Stimulated activated naive CD8-positive, alpha-beta T cell treated with anti-CD3 and anti-CD28 coated beads, Interleukin-15, Interleukin-2, amounts not matched to agents 100 U/mL and 50 U/mL, for 24 hours (primary cell): ENCODE data around the gene NHLH1.

Experiments used
- ATAC-seq: fragments of 150-1000 bp; cut with Tn5 transposase; one replicate; pipeline ENCODE4 v1.10.0; 2021
- DNase-seq: peaks from one replicate; pipeline ENCODE4 v3.0.0; 2021

The NHLH1 gene

GRCh38 chr1:160412028-160412362, 45.1 kb downstream of the NHLH1 start:
- ATAC-seq, result no peak
- DNase-seq, result no peak

- no peak for DNase-seq
- no peak for ATAC-seq
Measured at GRCh38 chr1:160413716-160414115, 46.8 kb downstream of the NHLH1 start.

- DNase-seq (no peak), ATAC-seq (no peak)
Measured at GRCh38 chr1:160414881-160415280, 48.0 kb downstream of the NHLH1 start.

GRCh38 chr1:160415696-160416290, 48.9 kb downstream of the NHLH1 start:
- DNase-seq (no peak), ATAC-seq (no peak)

GRCh38 chr1:160416369-160416768, 49.5 kb downstream of the NHLH1 start:
- no peak for DNase-seq
- ATAC-seq, result peak; percentile 28

- DNase-seq (no peak), ATAC-seq (no peak)
Measured at GRCh38 chr1:160418483-160418882, 51.6 kb downstream of the NHLH1 start.

GRCh38 chr1:160419150-160419837, 52.4 kb downstream of the NHLH1 start:
- no peak for DNase-seq
- ATAC-seq, result no peak

GRCh38 chr1:160419838-160420169, 52.9 kb downstream of the NHLH1 start:
- no peak for DNase-seq
- ATAC-seq, result no peak

GRCh38 chr1:160420881-160421842, 54.3 kb downstream of the NHLH1 start:
- ATAC-seq (no peak), DNase-seq (no peak)

GRCh38 chr1:160421881-160422280, 55.0 kb downstream of the NHLH1 start:
- no peak for DNase-seq
- no peak for ATAC-seq
